ENCODE measurements around the gene ASXL1.

ASXL1 gene

GRCh38 chr20:32411955-32412706 lies 54.0 kb downstream of the ASXL1 start:
- DNase-seq = no peak

GRCh38 chr20:32415494-32415893 lies 57.4 kb downstream of the ASXL1 start:
- DNase-seq = no peak

- DNase-seq = no peak
These were observed 58.1 kb downstream of the ASXL1 start for GRCh38 chr20:32416206-32416605.

- DNase-seq = no peak
These were observed 60.2 kb downstream of the ASXL1 start for GRCh38 chr20:32418376-32418775.

GRCh38 chr20:32421290-32421689 lies 63.2 kb downstream of the ASXL1 start:
- no peak for DNase-seq

GRCh38 chr20:32427996-32428395 lies 69.9 kb downstream of the ASXL1 start:
- DNase-seq = no peak

- no peak for DNase-seq
These were observed 71.2 kb downstream of the ASXL1 start for GRCh38 chr20:32429343-32429742.

GRCh38 chr20:32429745-32430360 lies 71.7 kb downstream of the ASXL1 start:
- DNase-seq = no peak

- no peak for DNase-seq
These were observed 73.3 kb downstream of the ASXL1 start for GRCh38 chr20:32431457-32431856.

GRCh38 chr20:32432277-32432676 lies 74.1 kb downstream of the ASXL1 start:
- DNase-seq = no peak

- no peak for DNase-seq
These were observed 75.3 kb downstream of the ASXL1 start for GRCh38 chr20:32433311-32434021.

- no peak for DNase-seq
These were observed 76.3 kb downstream of the ASXL1 start for GRCh38 chr20:32434434-32434833.

GRCh38 chr20:32435449-32436107 lies 77.4 kb downstream of the ASXL1 start:
- DNase-seq = no peak

GRCh38 chr20:32436142-32436861 lies 78.2 kb downstream of the ASXL1 start:
- DNase-seq = no peak

GRCh38 chr20:32436968-32437367 lies 78.8 kb downstream of the ASXL1 start:
- no peak for DNase-seq

GRCh38 chr20:32437391-32438074 lies 79.4 kb downstream of the ASXL1 start:
- no peak for DNase-seq

GRCh38 chr20:32438331-32438858 lies 80.3 kb downstream of the ASXL1 start:
- DNase-seq = no peak

GRCh38 chr20:32439132-32439829 lies 81.2 kb downstream of the ASXL1 start:
- no peak for DNase-seq

- DNase-seq = no peak
These were observed 82.1 kb downstream of the ASXL1 start for GRCh38 chr20:32440069-32440757.

- DNase-seq = no peak
These were observed 82.6 kb downstream of the ASXL1 start for GRCh38 chr20:32440758-32441078.

- no peak for DNase-seq
These were observed 83.5 kb downstream of the ASXL1 start for GRCh38 chr20:32441638-32442037.
